GM19463 (cell line): ENCODE results near the gene ARID1B.
A peak's percentile ranks its signal among the peaks of the same experiment; 100 is the strongest.
"Not testable (repeated sequence)": the region's sequence is repeated elsewhere in the genome, so short reads cannot be mapped to it uniquely, and the experiment has no call there.

Source experiments
- ATAC-seq: cut with Tn5 transposase; IDR thresholded peaks from one replicate; pipeline ENCODE4 v1.9.1; 2021; ENCODE audit warnings: mild to moderate bottlenecking, moderate library complexity; ENCODE audit not compliant: unreplicated experiment

Gene ARID1B

DNA sequence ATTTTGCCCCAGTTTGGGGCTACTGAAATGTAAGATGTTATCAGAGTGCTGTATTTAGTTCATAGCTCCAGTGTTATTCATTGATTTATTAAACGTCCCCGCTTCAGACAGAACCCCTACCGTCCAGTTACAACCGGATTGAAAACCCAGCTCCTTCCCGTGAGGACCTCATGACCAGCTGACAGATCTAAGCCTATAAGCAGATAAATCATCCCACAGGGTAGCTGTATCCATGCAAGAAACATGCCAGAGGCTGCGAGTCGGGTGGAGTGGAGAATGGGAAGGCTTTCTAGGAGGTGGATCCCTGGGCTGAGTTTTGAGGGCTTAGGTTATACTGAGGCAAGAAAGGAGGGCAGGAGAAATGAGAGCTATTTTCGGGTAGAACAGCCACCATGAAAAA, 260.0 kb downstream of the ARID1B start:
- ATAC-seq = no peak

DNA sequence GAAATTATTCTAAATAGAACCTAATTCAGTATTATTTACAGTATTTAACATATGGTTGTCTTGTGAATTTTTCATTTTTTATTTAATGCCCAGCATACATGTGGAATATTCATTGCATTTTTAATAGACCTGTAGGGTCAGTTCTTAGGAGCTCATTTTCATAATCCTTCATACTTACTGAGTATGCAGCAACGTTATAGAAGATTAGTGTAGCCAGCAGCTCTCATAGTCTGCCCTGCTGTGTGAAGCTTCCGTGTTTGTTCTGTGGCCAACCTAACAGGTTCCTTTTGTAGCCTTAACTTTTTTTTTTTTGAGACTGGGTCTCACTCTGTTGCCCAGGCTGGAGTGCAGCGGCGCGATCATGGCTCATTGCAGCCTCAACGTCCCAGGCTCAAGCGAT, 261.4 kb downstream of the ARID1B start:
- ATAC-seq = no peak

DNA sequence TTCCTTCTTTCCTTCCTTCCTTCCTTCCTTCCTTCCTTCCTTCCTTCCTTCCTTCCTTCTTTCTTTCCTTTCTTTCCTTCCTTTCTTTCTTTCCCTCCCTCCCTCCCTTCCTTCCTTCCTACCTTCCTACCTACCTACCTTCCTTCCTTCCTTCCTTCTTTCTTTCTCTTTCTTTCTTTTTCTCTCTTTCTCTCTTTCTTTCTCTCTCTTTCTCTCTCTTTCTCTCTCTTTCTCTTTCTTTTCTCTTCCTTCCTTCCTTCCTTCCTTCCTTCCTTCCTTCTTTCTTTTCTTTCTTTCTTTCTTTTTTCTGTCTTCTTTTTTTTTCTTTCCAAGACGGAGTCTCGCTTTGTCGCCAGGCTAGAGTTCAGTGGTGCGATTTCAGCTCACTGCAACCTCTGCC, 262.5 kb downstream of the ARID1B start:
- not testable (repeated sequence) for ATAC-seq

GRCh38 chr6:157040191-157040590, 263.0 kb downstream of the ARID1B start:
- ATAC-seq = no peak

DNA sequence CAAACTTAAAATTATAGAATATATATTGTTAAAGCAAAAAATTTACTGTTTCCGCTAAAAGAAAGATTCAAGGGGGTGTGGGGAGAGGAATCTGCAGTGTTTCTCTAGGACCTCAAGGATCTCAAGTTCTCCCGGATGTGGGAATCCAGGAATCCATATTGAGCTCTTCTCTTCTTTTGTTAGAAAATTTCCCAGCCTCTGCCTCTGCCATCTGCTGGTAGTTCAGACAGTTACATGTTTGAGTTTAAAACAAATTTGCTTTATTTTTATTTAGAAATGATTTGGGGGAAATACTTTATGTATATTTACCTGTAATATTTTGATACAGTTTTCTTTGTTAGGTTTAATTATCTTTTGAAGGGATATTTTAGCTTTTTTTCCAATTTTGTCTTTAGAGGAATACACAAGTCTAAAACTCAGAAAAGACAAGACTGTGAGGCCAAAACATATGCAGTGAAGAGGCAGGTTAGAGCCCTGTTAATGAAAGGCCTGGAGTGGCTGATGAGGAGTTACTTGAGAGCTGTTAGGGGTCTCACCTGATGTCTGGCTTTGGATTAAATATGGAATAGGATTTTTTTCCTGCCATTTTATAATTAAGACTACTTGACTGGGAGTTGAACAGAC, 268.8 kb downstream of the ARID1B start:
- ATAC-seq = no peak

- ATAC-seq = no peak
Observed at GRCh38 chr6:157046776-157047175, 269.6 kb downstream of the ARID1B start.

- ATAC-seq = no peak
Observed at GRCh38 chr6:157047328-157047727, 270.1 kb downstream of the ARID1B start.

DNA sequence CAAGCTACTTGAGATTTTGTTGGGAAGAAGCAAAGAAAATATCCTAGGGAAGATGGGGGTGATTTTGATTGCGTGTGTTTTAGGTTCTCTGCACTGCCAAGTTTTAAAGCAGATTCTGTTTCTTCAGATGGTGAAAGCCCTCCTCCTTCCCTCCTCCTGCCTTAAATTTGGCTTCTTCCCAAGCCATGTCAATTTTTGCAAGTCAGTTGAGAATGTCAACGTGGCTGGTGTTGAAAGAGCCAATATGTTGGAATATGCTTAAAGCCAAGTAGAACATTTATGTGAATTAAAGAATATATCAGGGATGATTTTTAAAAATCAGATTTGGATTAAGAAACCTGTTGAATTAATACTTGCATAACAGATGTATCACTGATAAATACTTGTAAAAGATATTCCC, 270.8 kb downstream of the ARID1B start:
- no peak for ATAC-seq

- no peak for ATAC-seq
Observed at GRCh38 chr6:157049133-157049532, 272.0 kb downstream of the ARID1B start.

DNA sequence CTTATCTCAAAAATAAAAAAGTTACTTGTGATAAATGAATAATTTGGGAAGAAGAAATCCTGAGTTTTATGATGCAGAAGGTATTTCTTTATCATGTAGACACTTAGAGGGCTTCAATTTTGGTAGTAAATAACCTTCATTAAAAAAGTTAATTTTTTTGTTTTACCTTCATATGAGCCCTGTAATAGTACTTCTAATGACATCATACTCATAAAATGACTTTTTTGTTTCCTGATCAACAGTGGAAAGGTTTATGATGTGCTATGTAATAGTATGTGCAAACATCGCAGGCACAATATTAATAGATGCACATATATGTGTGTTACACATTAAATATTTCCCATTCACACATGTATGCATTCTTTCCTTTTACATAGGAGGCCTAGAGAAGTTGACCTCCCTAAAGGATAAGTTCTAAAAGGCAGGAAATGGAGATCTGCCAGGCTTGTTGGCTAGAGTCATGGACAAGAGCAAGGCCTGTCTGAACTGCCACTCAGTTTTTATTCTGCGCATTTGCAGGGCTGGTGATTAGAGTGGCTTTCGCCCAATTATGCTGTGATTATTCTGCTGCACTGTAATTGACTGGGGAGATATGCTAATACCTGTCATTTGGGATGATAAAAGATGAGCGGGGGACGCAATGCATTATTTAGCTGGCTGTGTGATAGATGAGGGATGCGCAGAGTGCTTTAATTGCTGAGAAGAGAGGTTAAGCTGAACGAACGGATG, 273.5 kb downstream of the ARID1B start:
- no peak for ATAC-seq

GRCh38 chr6:157054531-157054979, 277.4 kb downstream of the ARID1B start:
- ATAC-seq = peak; percentile 60

GRCh38 chr6:157055863-157056262, 278.7 kb downstream of the ARID1B start:
- no peak for ATAC-seq

DNA sequence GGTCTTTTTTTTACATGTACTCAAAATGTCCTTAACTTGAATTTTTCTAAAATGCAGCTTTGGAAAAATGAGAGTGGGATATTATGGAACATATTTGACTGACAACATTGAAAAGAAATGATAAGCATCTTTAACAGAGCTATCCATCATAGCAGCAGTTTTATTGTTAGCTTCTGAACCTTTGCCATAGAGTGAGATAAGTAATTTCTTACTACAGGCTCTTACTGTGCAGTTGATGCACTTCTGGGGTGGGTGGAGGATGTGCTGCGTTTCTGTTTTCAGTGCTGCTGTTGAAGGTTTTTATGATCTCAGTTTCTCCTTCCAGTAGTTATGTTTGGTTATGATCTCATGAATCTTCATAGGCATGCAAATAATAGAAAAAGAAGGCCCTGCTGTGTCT, 279.1 kb downstream of the ARID1B start:
- no peak for ATAC-seq

DNA sequence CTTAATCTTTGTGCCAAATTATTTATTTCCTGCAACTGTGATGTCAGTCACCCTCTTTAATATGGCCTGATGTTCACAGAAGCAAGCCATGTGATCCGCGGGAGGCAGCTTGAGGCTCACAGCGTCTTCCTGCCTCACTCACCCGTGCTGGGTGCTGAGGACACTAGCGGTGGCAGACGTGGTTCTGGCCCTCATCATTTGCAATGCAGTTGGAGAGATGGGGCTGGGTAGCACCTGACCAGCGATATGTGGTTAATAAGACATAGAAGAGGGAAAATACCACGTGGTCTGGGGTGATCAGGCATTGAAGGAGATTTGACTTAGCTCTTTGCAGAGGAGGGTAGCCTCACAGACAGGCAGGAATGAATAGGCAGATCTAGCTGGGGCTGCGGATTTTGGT, 281.4 kb downstream of the ARID1B start:
- peak; percentile 56 for ATAC-seq

- ATAC-seq = no peak
Observed at GRCh38 chr6:157059781-157060180, 282.6 kb downstream of the ARID1B start.

DNA sequence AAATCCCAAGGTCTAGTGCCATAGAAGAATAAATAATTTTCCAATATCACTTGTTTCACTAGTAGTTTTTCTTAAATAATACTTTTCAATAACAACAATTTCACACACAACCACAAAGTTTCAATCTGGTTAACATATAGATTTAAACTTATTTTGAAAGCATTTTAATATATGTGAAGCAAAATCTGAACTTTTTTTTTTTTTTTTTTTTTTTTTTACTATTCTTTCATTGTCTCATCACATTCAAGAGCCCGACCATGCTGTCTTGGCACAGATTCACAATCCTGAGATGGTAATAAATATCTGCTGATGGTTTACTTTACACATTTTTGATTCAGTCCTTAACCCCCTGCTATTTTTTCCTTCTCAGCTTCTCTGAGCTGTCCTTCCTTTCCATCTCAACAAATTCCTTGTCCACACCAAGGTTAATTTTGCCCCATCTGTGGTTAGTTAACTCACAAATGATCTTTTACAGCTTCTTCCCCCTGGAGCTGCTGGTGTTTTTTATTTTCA, 283.3 kb downstream of the ARID1B start:
- ATAC-seq = no peak

DNA sequence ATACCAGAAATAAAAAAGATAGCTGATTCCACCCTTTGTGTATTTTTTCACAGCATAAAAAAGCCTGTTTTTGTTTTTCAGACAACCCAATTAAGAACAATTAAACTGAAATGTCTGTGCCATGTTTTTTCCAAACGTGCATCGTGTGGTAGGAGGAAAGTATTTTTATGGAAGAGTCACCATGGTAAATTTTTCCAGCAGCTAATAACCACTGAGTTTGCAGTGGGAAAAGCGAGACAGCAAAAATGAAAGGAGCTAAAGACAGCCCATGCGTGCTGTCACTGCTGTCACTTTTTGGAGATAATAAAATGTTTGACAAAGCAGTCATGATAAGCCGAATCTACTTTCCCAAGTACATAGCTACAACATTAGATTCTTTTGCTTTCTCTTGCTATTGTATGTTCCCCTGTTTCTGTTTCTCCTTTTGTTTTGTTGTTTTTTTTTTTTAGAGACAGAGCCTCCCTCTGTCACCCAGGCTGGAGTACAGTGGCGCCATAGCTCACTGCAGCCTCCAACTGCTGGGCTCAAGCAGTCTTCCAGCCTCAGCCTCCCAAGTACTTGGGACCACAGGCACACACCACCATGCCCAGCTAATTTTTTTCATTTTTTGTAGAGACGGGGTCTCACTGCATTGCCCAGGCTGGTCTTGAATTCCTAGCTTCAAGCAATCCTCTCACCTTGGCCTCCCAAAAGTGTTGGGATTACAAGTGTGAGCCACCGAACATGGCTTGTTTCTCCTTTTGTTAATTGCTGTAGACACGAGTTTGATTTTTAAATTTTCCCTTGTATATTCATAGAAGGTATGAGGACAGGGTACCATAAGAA, 284.8 kb downstream of the ARID1B start:
- no peak for ATAC-seq

GRCh38 chr6:157063176-157063905, 286.2 kb downstream of the ARID1B start:
- ATAC-seq = no peak

DNA sequence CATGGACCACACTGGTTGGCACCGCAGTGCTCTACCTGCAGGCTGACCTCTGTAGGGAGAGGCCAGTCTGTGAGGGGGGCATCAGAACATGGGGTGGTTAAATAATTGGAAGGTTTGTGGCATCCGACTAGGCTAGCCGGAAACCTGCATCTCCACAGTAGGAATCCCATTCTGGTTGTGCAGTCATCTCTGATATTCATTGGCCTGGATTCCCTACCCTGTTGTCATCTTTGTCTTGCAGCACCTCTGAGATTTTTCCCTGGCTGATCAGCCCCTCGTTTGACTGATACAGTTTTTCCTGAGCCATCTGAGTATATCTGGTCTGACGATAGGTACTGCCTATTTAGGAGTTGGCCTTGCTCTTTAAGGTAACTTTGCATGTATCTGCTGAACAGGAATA, 286.7 kb downstream of the ARID1B start:
- no peak for ATAC-seq

DNA sequence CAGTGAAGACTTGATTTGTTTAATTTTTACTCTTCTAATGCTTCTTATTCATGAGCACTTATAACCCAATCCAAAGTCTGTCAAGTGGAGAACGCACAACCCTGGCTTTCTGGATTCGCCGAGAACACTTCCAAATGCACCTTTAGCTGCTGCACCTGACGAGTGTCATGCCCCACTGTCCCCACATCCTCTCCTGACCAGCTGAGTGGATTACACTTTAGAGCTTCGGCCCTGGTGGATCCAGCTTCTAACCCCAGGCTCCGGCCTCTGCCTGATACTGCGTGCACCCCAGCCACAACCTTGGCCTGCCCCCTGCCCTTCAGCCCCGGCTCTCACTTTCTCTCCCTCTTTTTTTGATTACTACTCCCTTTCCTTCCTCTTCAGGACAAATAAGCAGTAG, 287.3 kb downstream of the ARID1B start:
- no peak for ATAC-seq

DNA sequence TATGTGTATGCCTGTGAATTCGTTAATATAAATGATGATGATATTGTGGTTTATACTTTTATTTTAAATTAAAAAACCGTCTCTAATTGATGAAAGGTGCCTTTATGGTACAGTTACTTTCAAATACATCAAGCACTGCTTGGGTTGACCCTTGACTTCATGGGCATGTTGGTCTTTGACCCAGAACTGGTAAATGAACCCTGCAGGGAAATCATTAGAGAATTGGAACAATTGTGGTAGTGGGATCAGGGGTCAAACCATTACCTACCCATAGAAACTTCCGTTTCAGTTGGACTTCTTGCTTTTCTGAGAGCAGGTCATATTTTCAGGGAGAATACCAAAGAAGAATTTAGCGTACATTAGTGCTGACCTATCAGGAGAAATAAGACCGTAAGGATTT, 288.2 kb downstream of the ARID1B start:
- no peak for ATAC-seq
